H1 (cell line): ENCODE data around the gene C1S. TPM values are rescaled to one million over a fixed set of nuclear protein-coding genes. Genes with fewer than 3 reads are reported as not detected.

Source experiments
- CTCF ChIA-PET: fragments of 300-600 bp; sonication (Branson Sonifier 250); formaldehyde crosslinking; loops from one replicate; lab custom pipeline; 2021; ENCODE audit not compliant: partially characterized antibody; lab: Charles Lee
- POLR2A ChIA-PET: fragments of 300-600 bp; sonication (Branson Sonifier 250); formaldehyde crosslinking; loops from one replicate; lab custom pipeline; 2021; ENCODE audit warnings: inconsistent platforms; ENCODE audit not compliant: partially characterized antibody; lab: Charles Lee
- DNase-seq, 2 experiments: peaks; one replicate each; pipeline versions ENCODE4 v3.0.0 to v3.0.0-alpha.2; 2010 to 2022; ENCODE audit warnings: low spot score in 2 of 2, low read depth in 1 of 2, mixed read lengths in 1 of 2
- FAIRE-seq: peaks from 2 replicates; lab custom pipeline; 2011; peaks lifted over from hg19 to GRCh38; lab: Jason Lieb, UNC
- H2AFZ ChIP-seq: 2 replicates; pipeline ENCODE4 v1.8.1; 2012; ENCODE audit warnings: low read length, inconsistent platforms
- H2AK5ac ChIP-seq: 2 replicates; pipeline ENCODE4 v1.6.1; 2013; ENCODE audit warnings: low read depth, low read length
- H2BK120ac ChIP-seq: replicated peaks from 2 replicates; pipeline ENCODE3; 2013; ENCODE audit warnings: low read depth, low read length, inconsistent platforms
- H2BK12ac ChIP-seq: 2 replicates; pipeline ENCODE4 v1.6.1; 2013; ENCODE audit warnings: low read depth, low read length
- H2BK15ac ChIP-seq: 2 replicates; pipeline ENCODE4 v1.6.1; 2013; ENCODE audit warnings: low read length
- H2BK20ac ChIP-seq: 2 replicates; pipeline ENCODE4 v1.6.1; 2013; ENCODE audit warnings: low read length
- H2BK5ac ChIP-seq: 2 replicates; pipeline ENCODE4 v1.6.1; 2013; ENCODE audit warnings: low read depth, low read length
- H3K14ac ChIP-seq: 2 replicates; pipeline ENCODE4 v1.6.1; 2013; ENCODE audit warnings: inconsistent platforms; ENCODE audit not compliant: insufficient read length
- H3K18ac ChIP-seq: 2 replicates; pipeline ENCODE4 v1.6.1; 2013; ENCODE audit warnings: low read length; ENCODE audit errors: extremely low read depth
- H3K23ac ChIP-seq: 2 replicates; pipeline ENCODE4 v1.6.1; 2013; ENCODE audit warnings: inconsistent platforms; ENCODE audit not compliant: insufficient read length
- H3K23me2 ChIP-seq: 2 replicates; pipeline ENCODE4 v1.6.1; 2013; ENCODE audit warnings: low read depth, low read length
- H3K27ac ChIP-seq: 2 replicates; pipeline ENCODE4 v1.6.1; 2011; ENCODE audit warnings: low read depth, low read length, inconsistent platforms
- H3K27me3 ChIP-seq, 4 experiments: replicated peaks in 1 of 4; 1 replicate in 1 of 4; 2 replicates in 3 of 4; pipeline versions ENCODE4 v1.6.1 to v1.8.1; 2011 to 2013; ENCODE audit warnings: low read length in 3 of 4, mild to moderate bottlenecking in 3 of 4, inconsistent platforms in 2 of 4, mixed read lengths in 2 of 4, moderate library complexity in 1 of 4; ENCODE audit not compliant: control insufficient read depth in 3 of 4, insufficient read depth in 3 of 4; ENCODE audit errors: extremely low read depth in 1 of 4
- H3K36me3 ChIP-seq, 4 experiments: 2 replicates each; pipeline versions ENCODE4 v1.6.1 to v1.8.1; 2011 to 2013; ENCODE audit warnings: mild to moderate bottlenecking in 4 of 4, low read length in 3 of 4, moderate library complexity in 2 of 4, control low read depth in 1 of 4, inconsistent platforms in 1 of 4; ENCODE audit not compliant: insufficient read depth in 4 of 4, control insufficient read depth in 2 of 4
- H3K4ac ChIP-seq: replicated peaks from 2 replicates; pipeline ENCODE3; 2013; ENCODE audit warnings: low read length, low read depth, mixed read lengths, inconsistent platforms; ENCODE audit not compliant: insufficient read length
- H3K4me1 ChIP-seq, 4 experiments: replicated peaks in 1 of 4; 1 replicate in 1 of 4; 2 replicates in 3 of 4; pipeline versions ENCODE4 v1.6.1 to v1.8.1; 2011 to 2013; ENCODE audit warnings: low read length in 3 of 4, inconsistent platforms in 2 of 4, mixed read lengths in 1 of 4; ENCODE audit not compliant: insufficient read depth in 4 of 4, control insufficient read depth in 3 of 4
- H3K4me2 ChIP-seq, 2 experiments: 2 replicates each; pipeline versions ENCODE4 v1.6.1 to v1.8.1; 2011 to 2013; ENCODE audit warnings: low read depth in 2 of 2, low read length in 2 of 2, control low read depth in 1 of 2, inconsistent platforms in 1 of 2, mild to moderate bottlenecking in 1 of 2; ENCODE audit not compliant: insufficient read depth in 1 of 2
- H3K4me3 ChIP-seq, 4 experiments: fragments of 200-600, 300-600 bp in 1 of 4; sonication (generic), shearing (Covaris generic), sonication (Bioruptor Twin) in 1 of 4; 2 replicates each; pipeline versions ENCODE4 v1.5.1 to v1.8.1; 2011 to 2016; ENCODE audit warnings: low read length in 4 of 4, low read depth in 3 of 4, control low read depth in 2 of 4, inconsistent platforms in 2 of 4, mild to moderate bottlenecking in 2 of 4, mixed read lengths in 1 of 4, moderate library complexity in 1 of 4; ENCODE audit not compliant: insufficient read depth in 2 of 4; ENCODE audit errors: extremely low read depth in 1 of 4
- H3K56ac ChIP-seq: replicated peaks from 2 replicates; pipeline ENCODE3; 2013; ENCODE audit warnings: low read depth, mild to moderate bottlenecking, mixed read lengths, low read length, inconsistent platforms; ENCODE audit not compliant: insufficient read length
- H3K79me1 ChIP-seq: 2 replicates; pipeline ENCODE4 v1.6.1; 2013; ENCODE audit warnings: low read depth, low read length, control low read depth
- H3K79me2 ChIP-seq, 2 experiments: 2 replicates each; pipeline versions ENCODE4 v1.6.1 to v1.8.1; 2012 to 2013; ENCODE audit warnings: low read length in 2 of 2, mild to moderate bottlenecking in 2 of 2, inconsistent platforms in 1 of 2; ENCODE audit not compliant: insufficient read depth in 2 of 2, control insufficient read depth in 1 of 2
- H3K9ac ChIP-seq, 4 experiments: replicated peaks in 1 of 4; 1 replicate in 1 of 4; 2 replicates in 3 of 4; pipeline versions ENCODE4 v1.6.1 to v1.8.1; 2011 to 2013; ENCODE audit warnings: low read depth in 3 of 4, low read length in 3 of 4, control low read depth in 2 of 4, mild to moderate bottlenecking in 2 of 4, moderate library complexity in 2 of 4, inconsistent platforms in 1 of 4; ENCODE audit errors: extremely low read depth in 1 of 4
- H3K9me3 ChIP-seq, 2 experiments: 2 replicates each; pipeline versions ENCODE4 v1.6.1 to v1.8.1; 2012 to 2013; ENCODE audit warnings: mild to moderate bottlenecking in 2 of 2, moderate library complexity in 2 of 2, control low read depth in 1 of 2, inconsistent platforms in 1 of 2, low read depth in 1 of 2, low read length in 1 of 2, mixed read lengths in 1 of 2; ENCODE audit not compliant: insufficient read depth in 2 of 2
- H4K20me1 ChIP-seq, 2 experiments: replicated peaks in 1 of 2; 2 replicates each; pipeline versions ENCODE3 to v1.8.1; 2011 to 2013; ENCODE audit warnings: inconsistent platforms in 2 of 2, low read length in 2 of 2, mild to moderate bottlenecking in 1 of 2; ENCODE audit not compliant: insufficient read depth in 2 of 2, control insufficient read depth in 1 of 2
- H4K5ac ChIP-seq: 2 replicates; pipeline ENCODE4 v1.6.1; 2013; ENCODE audit warnings: low read length, low read depth, mixed read lengths, inconsistent platforms; ENCODE audit not compliant: insufficient read length
- H4K8ac ChIP-seq: 2 replicates; pipeline ENCODE4 v1.8.0; 2013; ENCODE audit warnings: mild to moderate bottlenecking, moderate library complexity, low read length, inconsistent platforms; ENCODE audit not compliant: insufficient read depth; ENCODE audit errors: extremely low read depth
- H4K91ac ChIP-seq: replicated peaks from 2 replicates; pipeline ENCODE3; 2013; ENCODE audit warnings: low read length, mixed read lengths, inconsistent platforms; ENCODE audit not compliant: insufficient read length
- CEBPB ChIP-seq: IDR thresholded peaks from 2 replicates; pipeline ENCODE4 v1.6.1; 2012; ENCODE audit warnings: low read depth, low read length
- CHD2 ChIP-seq: IDR thresholded peaks from 2 replicates; pipeline ENCODE4 v1.6.1; 2012; ENCODE audit warnings: low read length, improper control_type of control experiment
- GABPA ChIP-seq: IDR thresholded peaks from 2 replicates; pipeline ENCODE4 v1.6.1; 2011; ENCODE audit warnings: mild to moderate bottlenecking, low read length, moderate library complexity, borderline replicate concordance; ENCODE audit not compliant: insufficient read depth
- JUND ChIP-seq: IDR thresholded peaks from 2 replicates; pipeline ENCODE4 v1.6.1; 2011; ENCODE audit warnings: mild to moderate bottlenecking, improper control_type of control experiment, low read length
- KDM4A ChIP-seq: IDR thresholded peaks from one replicate; pipeline ENCODE4 v1.7.1; 2012; ENCODE audit warnings: low read depth, mild to moderate bottlenecking, moderate library complexity, low read length, inconsistent platforms; ENCODE audit not compliant: severe bottlenecking
- KDM5A ChIP-seq: fragments of 200-600 bp; IDR thresholded peaks from 2 replicates; pipeline ENCODE4 v1.7.1; 2012; ENCODE audit warnings: mild to moderate bottlenecking, low read length, inconsistent platforms, mixed read lengths
- TBP ChIP-seq: IDR thresholded peaks from 2 replicates; pipeline ENCODE4 v1.6.1; 2011; ENCODE audit warnings: low read depth, low read length, improper control_type of control experiment
- WGBS, 2 experiments: shearing (Covaris generic) in 1 of 2; methylation state at CpG; one replicate each; pipeline versions ENCODE4 v1.1.6 to v1.1.7; 2013 to 2015; ENCODE audit warnings: low lambda C conversion rate in 2 of 2, mixed read lengths in 2 of 2, inconsistent platforms in 1 of 2, low coverage in 1 of 2, missing lambda C conversion rate in 1 of 2; ENCODE audit not compliant: insufficient replicate concordance in 2 of 2, insufficient coverage in 1 of 2, insufficient read length in 1 of 2; ENCODE audit errors: extremely low coverage in 1 of 2, missing lambda C conversion rate in 1 of 2; 5-methylcytosine and 5-hydroxymethylcytosine counted together
- polyA plus RNA-seq, 7 experiments: library from polyadenylated mRNA; depleted of rRNA in 3 of 7; stranded (reverse) in 5 of 7; unstranded in 2 of 7; fragments of >200 nt in 5 of 7; fragments of 200-250 nt in 2 of 7; gene quantifications; 1 replicate in 5 of 7; 2 replicates in 1 of 7; 4 replicates in 1 of 7; pipeline versions ENCODE4 v1.2.1 to v1.2.3, GENCODE V29; 2011 to 2013; ENCODE audit warnings: missing spikeins in 2 of 7, mixed read lengths in 2 of 7
- total RNA-seq: library from RNA; stranded (reverse); fragmentation: NEBNext Ultra II Directional; extraction: Animal tissue kit (Norgen Biotek cat#: 25700); gene quantifications from 2 replicates; pipeline ENCODE4 v1.2.1, GENCODE V29; 2021
- TF ChIP-seq, protein P1 (sequence below): IDR thresholded peaks from 2 replicates; pipeline ENCODE4 v1.6.1; 2012; ENCODE audit warnings: low read length, inconsistent platforms
- TF ChIP-seq, protein P2 (sequence below), 3 experiments: IDR thresholded peaks; 1 replicate in 2 of 3; 2 replicates in 1 of 3; pipeline versions ENCODE4 v1.5.1 to v1.6.1; 2011; ENCODE audit warnings: low read length in 3 of 3, mild to moderate bottlenecking in 3 of 3, inconsistent platforms in 2 of 3, low read depth in 1 of 3, moderate library complexity in 1 of 3; ENCODE audit not compliant: insufficient read depth in 1 of 3; ENCODE audit errors: control extremely low read depth in 1 of 3

C1S gene
- total and polyA plus RNA-seq, 2 of the 8 experiments (the other 6 are each of a cell fraction or from before 2014, with no cell fraction given), result 4.4 to 7.3 TPM

DNA sequence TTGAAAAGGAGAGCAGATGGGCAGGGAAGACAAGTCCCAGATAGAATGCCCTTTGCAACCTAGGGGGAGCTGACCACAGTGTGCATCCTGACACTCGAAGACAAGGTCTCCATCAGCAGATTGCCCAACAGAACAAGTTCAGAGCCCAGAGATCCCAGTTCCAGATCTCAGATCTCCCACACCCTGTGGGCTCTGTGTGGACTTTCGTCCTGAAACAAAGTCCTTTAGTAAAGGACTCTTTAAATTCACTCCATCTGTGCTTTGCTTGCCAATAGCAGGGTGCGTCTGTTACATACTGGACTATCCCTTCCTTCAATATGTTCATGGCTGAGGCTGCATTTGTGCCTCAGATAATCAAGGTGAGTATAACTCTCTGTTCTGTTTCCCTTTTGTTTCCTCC, 57.2 kb downstream of the C1S start:
- Histone ChIP-seq H3K79me2 (no peaks in the 10 kb centered on the region), H2BK20ac (no peak overlapping the region), H3K18ac (no peak overlapping the region), H3K4me2 (no peak overlapping the region), H2BK15ac (no peak overlapping the region), H3K36me3 (no peaks in the 10 kb centered on the region), H4K91ac (no peak overlapping the region), H2BK12ac (no peak overlapping the region), H3K23ac (no peak overlapping the region), H3K4me3 (no peak overlapping the region), H3K4ac (no peak overlapping the region), H2AK5ac (no peak overlapping the region), H3K27me3 (no peaks in the 10 kb centered on the region), H3K4me1 (no peaks in the 10 kb centered on the region), H3K14ac (no peak overlapping the region), H3K9ac (no peak overlapping the region), H3K23me2 (no peaks in the 10 kb centered on the region), H4K5ac (no peak overlapping the region), H4K8ac (no peak overlapping the region), H2AFZ (no peak overlapping the region), H3K56ac (no peak overlapping the region), H4K20me1 (peaks cover 0 to 1% of the 10 kb centered on the region in 2 experiments), H3K9me3 (no peaks in the 10 kb centered on the region), H2BK120ac (no peak overlapping the region), H3K27ac (no peak overlapping the region)
- DNase-seq, result no peak
- ChIA-PET CTCF (interaction anchor here (0.7 to 1.5 kb wide), 5 partner anchors 8 to 73 kb away, joined by 3 to 5 read pairs (median 3); partner anchors contain the start of gene C1RL), POLR2A (interaction anchor here (1.0 to 3.5 kb wide), 3 partner anchors 8 to 30 kb away, joined by 4 to 21 read pairs (median 4); partner anchors contain the start of genes CLSTN3 and RBP5)
- WGBS, 2 experiments, result 87% methylated on average over 3 of the region's 3 CpGs; no CpG with 5 or more reads in 1 of the 2 experiments
- no peak for FAIRE-seq
- TF ChIP-seq TBP (no peak), CEBPB (no peak), KDM4A (no peak), KDM5A (no peak), CHD2 (no peak), JUND (no peak), GABPA (no peak)
- TF ChIP-seq, protein P1, sequence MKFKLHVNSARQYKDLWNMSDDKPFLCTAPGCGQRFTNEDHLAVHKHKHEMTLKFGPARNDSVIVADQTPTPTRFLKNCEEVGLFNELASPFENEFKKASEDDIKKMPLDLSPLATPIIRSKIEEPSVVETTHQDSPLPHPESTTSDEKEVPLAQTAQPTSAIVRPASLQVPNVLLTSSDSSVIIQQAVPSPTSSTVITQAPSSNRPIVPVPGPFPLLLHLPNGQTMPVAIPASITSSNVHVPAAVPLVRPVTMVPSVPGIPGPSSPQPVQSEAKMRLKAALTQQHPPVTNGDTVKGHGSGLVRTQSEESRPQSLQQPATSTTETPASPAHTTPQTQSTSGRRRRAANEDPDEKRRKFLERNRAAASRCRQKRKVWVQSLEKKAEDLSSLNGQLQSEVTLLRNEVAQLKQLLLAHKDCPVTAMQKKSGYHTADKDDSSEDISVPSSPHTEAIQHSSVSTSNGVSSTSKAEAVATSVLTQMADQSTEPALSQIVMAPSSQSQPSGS, result no peak
- TF ChIP-seq, protein P2, sequence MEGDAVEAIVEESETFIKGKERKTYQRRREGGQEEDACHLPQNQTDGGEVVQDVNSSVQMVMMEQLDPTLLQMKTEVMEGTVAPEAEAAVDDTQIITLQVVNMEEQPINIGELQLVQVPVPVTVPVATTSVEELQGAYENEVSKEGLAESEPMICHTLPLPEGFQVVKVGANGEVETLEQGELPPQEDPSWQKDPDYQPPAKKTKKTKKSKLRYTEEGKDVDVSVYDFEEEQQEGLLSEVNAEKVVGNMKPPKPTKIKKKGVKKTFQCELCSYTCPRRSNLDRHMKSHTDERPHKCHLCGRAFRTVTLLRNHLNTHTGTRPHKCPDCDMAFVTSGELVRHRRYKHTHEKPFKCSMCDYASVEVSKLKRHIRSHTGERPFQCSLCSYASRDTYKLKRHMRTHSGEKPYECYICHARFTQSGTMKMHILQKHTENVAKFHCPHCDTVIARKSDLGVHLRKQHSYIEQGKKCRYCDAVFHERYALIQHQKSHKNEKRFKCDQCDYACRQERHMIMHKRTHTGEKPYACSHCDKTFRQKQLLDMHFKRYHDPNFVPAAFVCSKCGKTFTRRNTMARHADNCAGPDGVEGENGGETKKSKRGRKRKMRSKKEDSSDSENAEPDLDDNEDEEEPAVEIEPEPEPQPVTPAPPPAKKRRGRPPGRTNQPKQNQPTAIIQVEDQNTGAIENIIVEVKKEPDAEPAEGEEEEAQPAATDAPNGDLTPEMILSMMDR (IDR thresholded peaks at IDR 0.05; ENCODE audit: control extremely low read depth in 1 of 3, insufficient read depth in 1 of 3, low read depth in 1 of 3, low read length in 3 of 3), result no peak
- TF ChIP-seq, all 59 proteins: peak for 0
- Histone ChIP-seq H3K79me1 (no peaks in the 10 kb centered on the region), H2BK5ac (no peak overlapping the region)
